Measurements from ENCODE around the gene EIF4A3. TPM values are rescaled to one million over a fixed set of nuclear protein-coding genes. Genes with fewer than 3 reads are reported as not detected.

The EIF4A3 gene
- total and polyA plus RNA-seq, 2 experiments from 2014 or later: 81.7 to 107 TPM

GRCh38 chr17:80097844-80098691 lies 48.9 kb downstream of the EIF4A3 start:
- peak; percentile 3 for DNase-seq (ENCODE audit: low spot score)
- no peaks in the 10 kb centered on the region for H4K20me1 ChIP-seq (ENCODE audit: insufficient read depth, poor library complexity, severe bottlenecking)
- H3K27me3 ChIP-seq: no peaks in the 10 kb centered on the region
- WGBS (ENCODE audit: low lambda C conversion rate, missing lambda C conversion rate): 95% methylated on average over 23 of the region's 23 CpGs
- H3K9me2 ChIP-seq (replicated peaks; ENCODE audit: insufficient read depth): no peaks in the 10 kb centered on the region
- no peak overlapping the region for H3K4me2 ChIP-seq
- H3K9me3 ChIP-seq (ENCODE audit: low read depth): no peaks in the 10 kb centered on the region
- TF ChIP-seq EZH2phosphoT487 (IDR thresholded peaks at IDR 0.05; ENCODE audit: low read depth, severe bottlenecking, unreplicated experiment): no peak
- no peak overlapping the region for H2AFZ ChIP-seq
- no peaks in the 10 kb centered on the region for H3K36me3 ChIP-seq (replicated peaks; ENCODE audit: insufficient read depth, low read depth)
- H3K4me3 ChIP-seq: no peak overlapping the region
- H3K27ac ChIP-seq: no peak overlapping the region
- peaks cover 7% of the 10 kb centered on the region for H3K4me1 ChIP-seq (ENCODE audit: insufficient read depth)
- no peaks in the 10 kb centered on the region for H3K79me2 ChIP-seq

- Histone ChIP-seq H3K27me3 (no peaks in the 10 kb centered on the region), H4K20me1 (ENCODE audit: insufficient read depth, poor library complexity, severe bottlenecking) (no peaks in the 10 kb centered on the region), H3K27ac (no peak overlapping the region), H3K9me2 (replicated peaks; ENCODE audit: insufficient read depth) (no peaks in the 10 kb centered on the region), H3K4me3 (no peak overlapping the region), H2AFZ (no peak overlapping the region), H3K79me2 (no peaks in the 10 kb centered on the region), H3K9me3 (ENCODE audit: low read depth) (no peaks in the 10 kb centered on the region), H3K4me2 (no peak overlapping the region), H3K4me1 (ENCODE audit: insufficient read depth) (peaks cover 3% of the 10 kb centered on the region), H3K36me3 (replicated peaks; ENCODE audit: insufficient read depth, low read depth) (no peaks in the 10 kb centered on the region)
- no peak for DNase-seq (ENCODE audit: low spot score)
- no peak for TF ChIP-seq EZH2 (IDR thresholded peaks at IDR 0.05; ENCODE audit: borderline replicate concordance)
- TF ChIP-seq EZH2phosphoT487 (IDR thresholded peaks at IDR 0.05; ENCODE audit: low read depth, severe bottlenecking, unreplicated experiment): no peak
- TF ChIP-seq CTCF (IDR thresholded peaks at IDR 0.05; ENCODE audit: poor library complexity): no peak
- 88% methylated on average over 17 of the region's 17 CpGs for WGBS (ENCODE audit: low lambda C conversion rate, missing lambda C conversion rate)
Observed at GRCh38 chr17:80097127-80097621, 49.8 kb downstream of the EIF4A3 start.

- 66% methylated on average over 12 of the region's 12 CpGs for WGBS (ENCODE audit: low lambda C conversion rate, missing lambda C conversion rate)
- Histone ChIP-seq H3K79me2 (no peaks in the 10 kb centered on the region), H3K27ac (no peak overlapping the region), H3K27me3 (no peaks in the 10 kb centered on the region), H4K20me1 (ENCODE audit: insufficient read depth, poor library complexity, severe bottlenecking) (no peaks in the 10 kb centered on the region), H3K4me1 (ENCODE audit: insufficient read depth) (no peaks in the 10 kb centered on the region), H3K36me3 (replicated peaks; ENCODE audit: insufficient read depth, low read depth) (no peaks in the 10 kb centered on the region), H3K4me3 (no peak overlapping the region), H3K9me3 (ENCODE audit: low read depth) (no peaks in the 10 kb centered on the region), H3K4me2 (no peak overlapping the region), H3K9me2 (replicated peaks; ENCODE audit: insufficient read depth) (no peaks in the 10 kb centered on the region), H2AFZ (no peak overlapping the region)
- no peak for TF ChIP-seq EZH2phosphoT487 (IDR thresholded peaks at IDR 0.05; ENCODE audit: low read depth, severe bottlenecking, unreplicated experiment)
- no peak for TF ChIP-seq CTCF (IDR thresholded peaks at IDR 0.05; ENCODE audit: poor library complexity)
- no peak for TF ChIP-seq EZH2 (IDR thresholded peaks at IDR 0.05; ENCODE audit: borderline replicate concordance)
- peak; percentile 10 for DNase-seq (ENCODE audit: low spot score)
Observed at GRCh38 chr17:80096561-80097021, 50.3 kb downstream of the EIF4A3 start.

- Histone ChIP-seq H2AFZ (no peak overlapping the region), H3K36me3 (replicated peaks; ENCODE audit: insufficient read depth, low read depth) (no peaks in the 10 kb centered on the region), H4K20me1 (ENCODE audit: insufficient read depth, poor library complexity, severe bottlenecking) (no peaks in the 10 kb centered on the region), H3K9me2 (replicated peaks; ENCODE audit: insufficient read depth) (no peaks in the 10 kb centered on the region), H3K79me2 (no peaks in the 10 kb centered on the region), H3K4me2 (no peak overlapping the region), H3K27ac (no peak overlapping the region), H3K9me3 (ENCODE audit: low read depth) (no peaks in the 10 kb centered on the region), H3K4me3 (no peak overlapping the region), H3K27me3 (no peaks in the 10 kb centered on the region), H3K4me1 (ENCODE audit: insufficient read depth) (no peaks in the 10 kb centered on the region)
- peak; percentile 4 for DNase-seq (ENCODE audit: low spot score)
- WGBS (ENCODE audit: low lambda C conversion rate, missing lambda C conversion rate): 90% methylated on average over 16 of the region's 16 CpGs
- TF ChIP-seq EZH2 (IDR thresholded peaks at IDR 0.05; ENCODE audit: borderline replicate concordance) (no peak), CTCF (IDR thresholded peaks at IDR 0.05; ENCODE audit: poor library complexity) (no peak), EZH2phosphoT487 (IDR thresholded peaks at IDR 0.05; ENCODE audit: low read depth, severe bottlenecking, unreplicated experiment) (no peak)
Observed at GRCh38 chr17:80095844-80096475, 51.0 kb downstream of the EIF4A3 start.

Data from hepatocyte (in vitro differentiated cells).